Mucosa of gallbladder (tissue), 1 donor: ENCODE results near the gene KCNH1. TPM values are rescaled to one million over a fixed set of nuclear protein-coding genes. Genes with fewer than 3 reads are reported as not detected.

Experiments
- DNase-seq: peaks from one replicate; pipeline ENCODE4 v3.0.0-alpha.2; 2020; ENCODE audit warnings: low spot score
- total RNA-seq: library from RNA; stranded (reverse); gene quantifications from one replicate; pipeline ENCODE4 v1.2.1, GENCODE V29; 2021
- donor health status: DM: no; HTN: no; CAD: no.

Gene KCNH1
- total RNA-seq, 1 donor from 2014 or later: 1.4 TPM

GRCh38 chr1:210815641-210816550 is 318.1 kb downstream of the KCNH1 start:
- DNase-seq: no peak

- DNase-seq: no peak
These were observed 319.4 kb downstream of the KCNH1 start for GRCh38 chr1:210814382-210815123.

DNA sequence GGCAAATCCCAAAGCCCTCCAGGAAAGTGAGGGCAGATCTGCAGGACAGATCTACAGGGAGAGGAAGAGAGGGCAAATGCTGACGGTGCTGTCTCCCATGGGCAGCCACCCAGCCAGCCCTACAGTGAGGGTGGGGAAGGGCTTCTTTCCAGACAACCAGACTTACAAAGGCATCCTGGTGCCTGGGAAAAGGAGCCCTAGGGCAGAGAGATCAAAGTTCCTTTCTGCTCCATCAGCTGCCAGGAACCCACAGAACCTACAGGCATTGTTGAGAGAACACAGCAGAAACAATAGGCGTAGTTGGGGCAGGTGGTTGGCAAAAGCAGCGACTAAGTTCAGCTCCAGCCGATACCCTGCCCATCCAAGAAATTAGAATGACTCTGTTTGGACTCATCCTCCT is 332.4 kb downstream of the KCNH1 start:
- DNase-seq: no peak

DNA sequence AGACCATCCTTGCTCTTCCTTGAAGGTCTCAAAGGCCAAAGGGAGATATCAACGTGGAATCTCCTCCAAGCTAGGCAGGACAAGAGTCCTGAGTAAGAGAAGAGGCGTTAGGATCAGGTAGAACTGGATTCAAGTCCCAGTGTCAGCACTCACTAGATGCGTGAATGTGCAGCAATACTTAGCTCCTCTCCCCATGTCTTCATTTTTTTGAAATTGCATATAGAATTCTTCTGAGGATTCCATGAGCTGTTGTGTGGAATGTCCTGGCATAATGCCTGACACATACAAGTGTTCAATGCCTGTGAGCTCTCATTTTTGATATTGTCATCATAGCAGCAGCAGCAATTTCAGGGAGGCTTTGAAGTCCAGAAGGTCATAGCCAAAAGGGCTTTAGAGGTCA is 333.2 kb downstream of the KCNH1 start:
- DNase-seq: no peak

DNA sequence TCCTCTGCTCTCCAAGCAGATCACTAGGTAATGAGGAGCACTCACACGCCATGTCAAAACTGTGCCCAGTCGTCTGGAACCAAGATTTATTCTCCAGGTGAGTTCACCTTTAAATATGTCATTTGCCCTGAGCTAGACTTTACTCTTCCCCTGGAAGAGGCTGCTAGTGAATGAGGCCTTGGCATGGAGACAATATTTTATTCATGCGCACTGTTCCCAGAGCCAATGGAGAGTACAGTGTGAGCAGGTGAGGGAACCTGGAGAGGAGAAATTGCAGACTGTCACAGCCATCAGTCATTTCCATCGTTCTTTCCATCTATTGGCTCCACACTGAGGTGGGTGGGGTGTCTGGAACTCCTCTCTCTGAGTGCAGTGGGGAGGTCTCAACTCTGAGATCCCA is 333.6 kb downstream of the KCNH1 start:
- no peak for DNase-seq

DNA sequence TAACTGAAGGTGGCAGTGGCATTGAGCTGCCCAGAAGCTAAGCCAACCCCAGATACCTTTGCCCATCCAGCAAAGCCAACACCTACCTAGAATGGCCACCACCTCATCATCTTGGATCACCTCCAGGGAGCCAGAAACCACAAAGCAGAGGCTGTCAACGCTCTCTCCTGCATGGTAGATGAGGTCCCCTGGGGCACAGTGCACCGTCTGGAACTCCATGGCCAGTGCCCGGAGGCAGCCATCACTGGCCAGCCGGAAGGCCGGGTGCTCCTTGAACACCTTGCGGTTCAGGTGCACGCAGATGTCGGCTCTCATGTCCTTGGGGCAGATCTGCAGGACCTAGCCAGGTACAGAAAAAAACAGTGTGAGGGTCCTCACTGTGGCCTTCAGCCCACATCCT is 336.5 kb downstream of the KCNH1 start:
- DNase-seq: no peak

DNA sequence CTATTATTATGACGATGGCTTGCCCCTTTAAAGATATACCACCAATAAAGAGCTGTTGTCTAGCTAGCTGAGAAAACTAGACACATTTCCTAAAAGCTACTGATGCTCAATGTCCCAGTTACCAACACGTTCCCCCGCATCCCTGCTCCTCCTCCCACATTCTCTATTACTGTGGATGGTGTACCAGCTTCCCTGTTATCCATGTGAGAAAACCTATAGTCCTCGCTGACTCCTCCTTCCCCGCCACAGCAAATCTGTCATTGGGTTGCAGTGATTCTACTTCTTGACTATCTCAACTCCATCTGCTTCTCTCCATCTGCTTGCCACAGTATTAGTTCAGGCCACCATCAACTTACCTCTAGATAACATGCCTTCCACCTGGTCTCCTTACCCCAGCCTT is 337.5 kb downstream of the KCNH1 start:
- no peak for DNase-seq

DNA sequence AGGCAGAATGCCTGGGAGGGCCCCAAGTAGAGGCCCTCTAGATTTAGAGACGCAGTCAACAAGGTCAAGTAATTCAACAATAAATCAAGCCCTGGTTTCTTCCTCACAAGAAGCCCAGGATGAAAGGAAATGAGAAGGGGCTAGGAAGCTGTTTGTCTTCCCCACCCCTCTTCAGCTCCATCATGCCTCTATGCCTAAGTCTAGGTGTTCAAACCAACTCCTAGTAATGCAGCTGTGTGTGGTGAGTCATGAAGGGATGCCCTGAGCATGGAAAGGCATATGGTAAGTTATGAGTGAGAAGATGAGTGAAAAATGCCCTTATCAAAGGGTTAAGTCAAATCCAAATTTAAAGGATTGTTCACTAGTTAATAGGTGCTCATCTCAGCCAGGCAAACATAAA is 339.5 kb downstream of the KCNH1 start:
- DNase-seq: no peak

GRCh38 chr1:210792250-210793102 is 341.5 kb downstream of the KCNH1 start:
- no peak for DNase-seq

GRCh38 chr1:210790196-210790595 is 343.8 kb downstream of the KCNH1 start:
- DNase-seq: no peak

DNA sequence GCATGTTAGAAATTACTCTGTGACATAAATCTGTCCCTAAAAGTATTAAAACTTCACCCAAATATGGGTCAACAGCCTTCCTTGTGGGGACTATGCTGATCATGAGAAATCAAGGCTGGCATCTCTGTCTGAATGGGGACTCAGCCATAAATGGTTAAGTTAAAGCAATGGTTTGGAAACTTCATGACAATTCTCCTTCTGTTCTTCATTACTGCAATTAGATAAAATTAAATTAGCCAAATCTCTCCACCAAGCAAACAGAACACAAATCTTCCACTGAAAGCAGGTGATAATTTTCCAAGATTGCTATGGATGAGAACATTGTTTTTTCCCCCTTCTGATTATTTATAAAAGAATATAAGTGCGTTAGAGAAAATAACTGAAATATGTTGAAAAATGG is 346.1 kb downstream of the KCNH1 start:
- DNase-seq: no peak

DNA sequence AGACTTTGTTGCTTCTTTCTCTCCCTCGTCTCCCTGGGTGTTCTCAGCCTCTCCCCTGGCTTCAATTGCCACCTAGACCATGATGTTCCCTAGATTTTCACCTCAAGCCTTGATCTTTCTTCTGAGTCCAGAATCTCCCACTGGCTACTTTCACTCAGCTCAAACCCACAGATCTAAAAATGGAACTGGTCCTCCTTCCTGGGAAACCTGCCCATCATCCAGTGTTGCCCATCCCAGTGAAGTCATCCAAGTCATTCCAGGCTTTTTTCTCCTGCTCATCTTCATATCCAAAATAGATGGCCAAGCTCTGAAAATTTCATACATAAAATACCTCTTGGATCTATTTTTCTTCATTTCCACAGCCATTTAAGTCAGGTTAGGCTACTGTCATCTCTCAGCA is 347.4 kb downstream of the KCNH1 start:
- DNase-seq: no peak

GRCh38 chr1:210783925-210784324 is 350.0 kb downstream of the KCNH1 start:
- DNase-seq: no peak

GRCh38 chr1:210781652-210782051 is 352.3 kb downstream of the KCNH1 start:
- no peak for DNase-seq

DNA sequence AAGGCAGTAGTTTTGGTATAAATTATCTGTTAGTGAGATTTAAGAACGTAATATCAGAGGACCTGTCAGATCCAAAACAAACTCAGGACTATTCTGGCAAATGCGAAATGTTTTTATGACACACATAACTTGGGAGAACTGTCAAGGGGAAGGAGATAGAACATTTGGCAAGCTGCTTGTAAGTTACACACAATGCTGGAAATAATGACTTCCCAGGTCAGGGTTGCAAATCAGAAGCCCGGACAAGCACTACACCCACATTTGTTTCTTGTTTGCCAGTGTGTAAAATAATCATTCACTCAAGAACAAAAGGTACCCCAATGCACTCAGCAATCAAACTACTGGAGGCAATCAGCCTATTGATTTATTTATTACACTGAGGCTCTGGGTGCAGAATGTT is 354.7 kb downstream of the KCNH1 start:
- DNase-seq: no peak

GRCh38 chr1:210777914-210778313 is 356.0 kb downstream of the KCNH1 start:
- no peak for DNase-seq

DNA sequence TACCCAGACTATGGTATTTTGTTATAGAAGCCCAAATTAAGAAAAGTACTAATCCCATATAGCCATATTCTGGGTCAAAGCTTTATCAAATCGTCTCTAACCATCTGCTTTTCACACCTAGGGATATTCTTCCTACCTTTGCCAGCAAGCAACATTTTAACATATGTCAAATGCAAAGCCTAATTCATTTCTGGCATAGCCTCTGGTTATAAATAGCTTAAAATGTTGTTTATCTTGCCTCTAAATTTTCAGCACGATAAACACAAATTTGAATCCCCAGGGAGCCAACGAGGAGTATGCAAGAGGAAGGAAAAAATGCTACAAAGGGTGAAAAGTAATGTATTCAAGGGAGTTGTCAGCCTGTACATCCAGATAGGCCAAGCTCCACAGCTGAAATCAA is 357.2 kb downstream of the KCNH1 start:
- DNase-seq: no peak

- DNase-seq: no peak
These were observed 358.7 kb downstream of the KCNH1 start for GRCh38 chr1:210775289-210775688.

- DNase-seq: no peak
These were observed 360.5 kb downstream of the KCNH1 start for GRCh38 chr1:210773450-210773849.

GRCh38 chr1:210771131-210771530 is 362.8 kb downstream of the KCNH1 start:
- no peak for DNase-seq

DNA sequence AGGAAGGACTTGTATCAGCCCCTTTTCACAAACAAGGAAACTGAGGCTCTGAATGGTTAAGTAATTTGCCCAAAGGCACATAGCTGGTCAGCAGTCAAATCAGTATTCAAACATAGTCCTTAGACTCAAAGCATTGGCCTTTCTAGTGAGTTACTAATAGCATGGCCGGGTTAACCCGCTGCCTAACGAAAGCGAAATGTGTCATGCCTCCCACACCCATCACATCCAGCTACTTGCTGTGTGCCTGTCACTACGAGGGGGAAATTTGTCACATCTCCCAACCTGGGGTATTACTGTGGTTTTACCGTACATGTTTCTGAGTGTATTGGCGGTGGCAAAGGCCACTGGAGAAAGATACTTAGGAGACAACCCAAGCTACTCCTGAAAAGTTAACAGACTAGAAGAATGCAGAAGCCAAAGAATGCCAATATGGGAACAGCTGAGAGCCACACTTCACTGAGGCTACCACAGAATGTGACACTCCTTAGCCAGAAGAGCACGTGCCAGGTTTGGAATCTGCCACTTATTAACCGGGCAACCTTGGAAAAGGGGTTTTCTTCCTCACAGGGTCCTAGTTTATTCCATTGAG is 363.5 kb downstream of the KCNH1 start:
- no peak for DNase-seq

DNA sequence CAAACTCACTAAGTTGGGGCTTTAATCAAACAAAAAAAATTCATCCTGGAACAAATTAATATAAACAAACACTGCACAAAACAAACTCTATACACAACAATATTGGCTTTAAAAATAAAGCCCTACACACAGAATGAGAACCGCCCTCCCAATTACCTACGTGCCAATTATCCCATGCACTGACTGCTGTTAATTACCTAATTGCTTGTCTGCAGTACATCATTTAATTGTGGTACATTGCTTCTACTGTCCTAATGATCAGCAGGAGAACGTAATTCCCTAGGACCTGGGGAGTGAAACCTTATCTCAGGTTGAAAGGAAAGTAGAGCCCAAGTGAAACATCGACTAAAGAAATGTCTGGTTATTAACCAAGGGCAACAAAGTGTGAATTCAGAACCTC is 364.5 kb downstream of the KCNH1 start:
- DNase-seq: no peak
